Keratinocyte (primary cell): Measurements from ENCODE around the gene LPAR1. TPM values are rescaled to one million over a fixed set of nuclear protein-coding genes. Genes with fewer than 3 reads are reported as not detected.

Source experiments
- DNase-seq: peaks from one replicate; pipeline ENCODE4 v3.0.0-alpha.2; 2011; ENCODE audit warnings: low read depth, missing footprints, low spot score
- FAIRE-seq: peaks from 2 replicates; lab custom pipeline; 2011; peaks lifted over from hg19 to GRCh38; lab: Jason Lieb, UNC
- H2AFZ ChIP-seq: 2 replicates; pipeline ENCODE4 v1.6.0; 2012; ENCODE audit warnings: low read length, control low read depth, inconsistent platforms; ENCODE audit not compliant: control insufficient read depth
- H3K27ac ChIP-seq: 2 replicates; pipeline ENCODE4 v1.5.1; 2011; ENCODE audit warnings: low read length; ENCODE audit not compliant: control insufficient read depth, insufficient read depth
- H3K27me3 ChIP-seq: 3 replicates; pipeline ENCODE4 v1.6.0; 2011; ENCODE audit warnings: low read length; ENCODE audit not compliant: control insufficient read depth, insufficient read depth; ENCODE audit errors: extremely low read depth
- H3K36me3 ChIP-seq, 2 experiments: 2 replicates in 1 of 2; 3 replicates in 1 of 2; pipeline ENCODE4 v1.5.1; 2011; ENCODE audit warnings: low read length in 2 of 2, mild to moderate bottlenecking in 1 of 2; ENCODE audit not compliant: control insufficient read depth in 2 of 2, insufficient read depth in 2 of 2; ENCODE audit errors: extremely low read depth in 1 of 2
- H3K4me1 ChIP-seq: 3 replicates; pipeline ENCODE4 v1.5.1; 2011; ENCODE audit warnings: low read length; ENCODE audit not compliant: control insufficient read depth, insufficient read depth; ENCODE audit errors: extremely low read depth
- H3K4me2 ChIP-seq: 3 replicates; pipeline ENCODE4 v1.6.0; 2011; ENCODE audit warnings: low read depth, low read length; ENCODE audit not compliant: control insufficient read depth, insufficient read depth; ENCODE audit errors: extremely low read depth
- H3K4me3 ChIP-seq, 3 experiments: fragments of 200-600 bp in 1 of 3; sonication (generic) in 1 of 3; 2 replicates in 2 of 3; 3 replicates in 1 of 3; pipeline ENCODE4 v1.5.1; 2011 to 2016; ENCODE audit warnings: low read length in 3 of 3, mild to moderate bottlenecking in 3 of 3, control low read depth in 2 of 3, inconsistent platforms in 1 of 3, low read depth in 1 of 3, mixed read lengths in 1 of 3, mixed run types in 1 of 3, moderate library complexity in 1 of 3; ENCODE audit not compliant: control insufficient read depth in 2 of 3, insufficient read depth in 2 of 3; ENCODE audit errors: extremely low read depth in 1 of 3
- H3K79me2 ChIP-seq: 2 replicates; pipeline ENCODE4 v1.6.0; 2012; ENCODE audit warnings: low read length; ENCODE audit not compliant: control insufficient read depth, insufficient read depth
- H3K9ac ChIP-seq: 3 replicates; pipeline ENCODE4 v1.6.0; 2011; ENCODE audit warnings: low read length; ENCODE audit not compliant: control insufficient read depth, insufficient read depth; ENCODE audit errors: extremely low read depth
- H3K9me1 ChIP-seq: 3 replicates; pipeline ENCODE4 v1.6.0; 2011; ENCODE audit warnings: low read length; ENCODE audit not compliant: control insufficient read depth, insufficient read depth; ENCODE audit errors: extremely low read depth
- H3K9me3 ChIP-seq: 2 replicates; pipeline ENCODE4 v1.5.1; 2012; ENCODE audit warnings: low read depth, low read length; ENCODE audit not compliant: control insufficient read depth
- H4K20me1 ChIP-seq: 3 replicates; pipeline ENCODE4 v1.6.0; 2011; ENCODE audit warnings: low read length; ENCODE audit not compliant: control insufficient read depth, insufficient read depth; ENCODE audit errors: extremely low read depth
- CTCF ChIP-seq, 3 experiments: IDR thresholded peaks in 1 of 3; conservative IDR thresholded peaks in 1 of 3; optimal IDR thresholded peaks in 1 of 3; 2 replicates in 2 of 3; 3 replicates in 1 of 3; pipeline versions ENCODE3 to v1.5.1; 2011; ENCODE audit warnings: low read length in 3 of 3, mild to moderate bottlenecking in 3 of 3, moderate library complexity in 2 of 3, control low read depth in 1 of 3, inconsistent platforms in 1 of 3; ENCODE audit not compliant: insufficient read depth in 2 of 3; ENCODE audit errors: extremely low read depth in 1 of 3
- EZH2 ChIP-seq: IDR thresholded peaks from one replicate; pipeline ENCODE4 v1.6.1; 2012; ENCODE audit warnings: inconsistent platforms, mild to moderate bottlenecking, low read length, moderate library complexity
- dilution Hi-C: fragments of 300-500 bp; cut with MboI; formaldehyde crosslinking; loops from one replicate; pipeline ENCODE4 v1.7.0; 2020; ENCODE audit warnings: low sequenced_read_pairs; ENCODE audit not compliant: extremely low pct_ligation_motif_present
- polyA plus RNA-seq, 5 experiments: library from polyadenylated mRNA; depleted of rRNA in 3 of 5; stranded (reverse) in 3 of 5; stranded (forward) in 1 of 5; unstranded in 1 of 5; fragments of >200 nt; gene quantifications; 1 replicate in 1 of 5; 2 replicates in 3 of 5; 3 replicates in 1 of 5; pipeline versions ENCODE4 v1.2.1 to v1.2.3, GENCODE V29; 2011 to 2012; ENCODE audit warnings: missing spikeins in 2 of 5, low read depth in 1 of 5, low replicate concordance in 1 of 5

LPAR1 gene
- polyA plus RNA-seq, 1 donor (not counting 4 experiments of a cell fraction or from before 2014, with no cell fraction given), result 43.2 TPM

GRCh38 chr9:110969971-110970386 lies 68.3 kb downstream of the LPAR1 start:
- Histone ChIP-seq H3K27ac (no peak overlapping the region), H3K79me2 (peaks cover 9% of the 10 kb centered on the region), H2AFZ (no peak overlapping the region)

GRCh38 chr9:110968096-110968495 lies 70.2 kb downstream of the LPAR1 start:
- H3K9me3 ChIP-seq, result no peaks in the 10 kb centered on the region
- H4K20me1 ChIP-seq, result no peaks in the 10 kb centered on the region
- no peak overlapping the region for H3K27ac ChIP-seq
- FAIRE-seq, result no peak
- H3K4me1 ChIP-seq, result peaks cover 13% of the 10 kb centered on the region
- H3K4me3 ChIP-seq, result no peak overlapping the region
- H3K27me3 ChIP-seq, result no peaks in the 10 kb centered on the region
- H3K9ac ChIP-seq, result no peak overlapping the region
- TF ChIP-seq CTCF (optimal IDR thresholded peaks at IDR 0.05 in 1 of 3, IDR thresholded peaks at IDR 0.05 in 1 of 3, conservative IDR thresholded peaks at IDR 0.05 in 1 of 3; ENCODE audit: extremely low read depth in 1 of 3, insufficient read depth in 2 of 3, low read length in 3 of 3), result no peak
- TF ChIP-seq EZH2, result no peak
- H3K9me1 ChIP-seq, result no peaks in the 10 kb centered on the region
- peaks cover 5 to 7% of the 10 kb centered on the region in 2 experiments for H3K36me3 ChIP-seq
- no peak overlapping the region for H2AFZ ChIP-seq
- dilution Hi-C loops, result no loop called here
- DNase-seq, result no peak
- H3K4me2 ChIP-seq, result no peak overlapping the region
- H3K79me2 ChIP-seq, result no peaks in the 10 kb centered on the region

More at GRCh38 chr9:110969971-110970386, 68.3 kb downstream of the LPAR1 start:
- FAIRE-seq, result peak; percentile 81
- peak overlapping the region; percentile 12 for H3K4me2 ChIP-seq
- H3K4me3 ChIP-seq, result no peak overlapping the region
- H3K9ac ChIP-seq, result no peak overlapping the region
- peak; percentile 11 for DNase-seq
- H3K27me3 ChIP-seq, result no peaks in the 10 kb centered on the region
- H3K9me3 ChIP-seq, result no peaks in the 10 kb centered on the region
- dilution Hi-C loops, result no loop called here
- peaks cover 13% of the 10 kb centered on the region for H3K4me1 ChIP-seq
- H4K20me1 ChIP-seq, result no peaks in the 10 kb centered on the region
- H3K36me3 ChIP-seq, result peaks cover 5 to 7% of the 10 kb centered on the region in 2 experiments
- no peaks in the 10 kb centered on the region for H3K9me1 ChIP-seq
- TF ChIP-seq EZH2 (no peak), CTCF (optimal IDR thresholded peaks at IDR 0.05 in 1 of 3, IDR thresholded peaks at IDR 0.05 in 1 of 3, conservative IDR thresholded peaks at IDR 0.05 in 1 of 3; ENCODE audit: extremely low read depth in 1 of 3, insufficient read depth in 2 of 3, low read length in 3 of 3) (no peak)
